ENCODE results near the gene FGF4.

GRCh38 chr11:69799097-69799496, 24.0 kb upstream of the FGF4 start:
- TF ChIP-seq, protein P1, sequence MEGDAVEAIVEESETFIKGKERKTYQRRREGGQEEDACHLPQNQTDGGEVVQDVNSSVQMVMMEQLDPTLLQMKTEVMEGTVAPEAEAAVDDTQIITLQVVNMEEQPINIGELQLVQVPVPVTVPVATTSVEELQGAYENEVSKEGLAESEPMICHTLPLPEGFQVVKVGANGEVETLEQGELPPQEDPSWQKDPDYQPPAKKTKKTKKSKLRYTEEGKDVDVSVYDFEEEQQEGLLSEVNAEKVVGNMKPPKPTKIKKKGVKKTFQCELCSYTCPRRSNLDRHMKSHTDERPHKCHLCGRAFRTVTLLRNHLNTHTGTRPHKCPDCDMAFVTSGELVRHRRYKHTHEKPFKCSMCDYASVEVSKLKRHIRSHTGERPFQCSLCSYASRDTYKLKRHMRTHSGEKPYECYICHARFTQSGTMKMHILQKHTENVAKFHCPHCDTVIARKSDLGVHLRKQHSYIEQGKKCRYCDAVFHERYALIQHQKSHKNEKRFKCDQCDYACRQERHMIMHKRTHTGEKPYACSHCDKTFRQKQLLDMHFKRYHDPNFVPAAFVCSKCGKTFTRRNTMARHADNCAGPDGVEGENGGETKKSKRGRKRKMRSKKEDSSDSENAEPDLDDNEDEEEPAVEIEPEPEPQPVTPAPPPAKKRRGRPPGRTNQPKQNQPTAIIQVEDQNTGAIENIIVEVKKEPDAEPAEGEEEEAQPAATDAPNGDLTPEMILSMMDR (conservative IDR thresholded peaks at IDR 0.05; ENCODE audit: low read length): no peak
- no peak for TF ChIP-seq EZH2phosphoT487 (IDR thresholded peaks at IDR 0.05; ENCODE audit: borderline replicate concordance)

Measured in Loucy (cell line).